Parietal lobe (tissue), 2 donors: ENCODE results near the gene NAA15. TPM values are rescaled to one million over a fixed set of nuclear protein-coding genes. Genes with fewer than 3 reads are reported as not detected.

ENCODE experiments used
- small RNA-seq: library from RNA; depleted of rRNA; stranded (forward); fragments of <200 nt; gene quantifications from one replicate; pipeline ENCODE3, GENCODE V24; 2014; ENCODE audit warnings: low replicate concordance
- total RNA-seq: library from RNA; depleted of rRNA; stranded (reverse); fragments of >200 nt; gene quantifications from one replicate; pipeline ENCODE4 v1.2.3, GENCODE V29; 2014

Gene NAA15
- total RNA-seq = 59.5 TPM

DNA sequence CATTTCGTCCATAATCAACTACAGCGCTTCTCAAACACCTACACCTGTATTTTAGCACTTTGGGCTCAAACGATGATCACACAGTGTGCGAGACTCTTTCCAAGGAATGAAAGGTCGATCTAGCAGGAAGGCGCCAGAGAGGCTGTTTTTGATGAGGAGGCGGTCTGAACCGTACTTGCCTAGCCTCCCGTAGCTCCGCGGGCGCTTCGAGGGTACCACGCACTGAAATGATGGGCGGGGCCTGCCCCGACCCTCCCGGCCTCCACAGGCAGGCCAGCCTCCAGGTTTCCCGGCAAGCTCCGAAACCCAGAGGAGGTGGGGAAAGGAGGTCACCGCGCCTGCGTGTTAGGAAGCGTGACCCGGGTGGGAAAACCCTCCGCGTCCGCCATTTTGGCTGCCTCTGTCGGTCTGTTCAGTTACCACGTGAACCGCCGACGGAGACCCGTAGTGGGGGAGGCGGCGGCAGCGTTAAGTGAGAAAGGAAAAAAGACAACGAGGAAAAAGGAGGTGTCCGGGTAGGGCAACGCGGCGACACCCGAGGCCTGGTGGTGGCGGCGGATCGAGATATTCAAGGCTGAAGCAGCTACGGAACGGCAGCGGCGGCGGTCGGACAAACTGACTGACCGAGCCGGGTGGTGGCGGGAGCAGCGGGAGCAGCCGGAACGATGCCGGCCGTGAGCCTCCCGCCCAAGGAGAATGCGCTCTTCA, at the start of gene NAA15:
TSS of gene NAA15 (plus strand) at position 393 of the 708 bp plus-strand sequence. CDS start at position 666, 273 bp downstream.

DNA sequence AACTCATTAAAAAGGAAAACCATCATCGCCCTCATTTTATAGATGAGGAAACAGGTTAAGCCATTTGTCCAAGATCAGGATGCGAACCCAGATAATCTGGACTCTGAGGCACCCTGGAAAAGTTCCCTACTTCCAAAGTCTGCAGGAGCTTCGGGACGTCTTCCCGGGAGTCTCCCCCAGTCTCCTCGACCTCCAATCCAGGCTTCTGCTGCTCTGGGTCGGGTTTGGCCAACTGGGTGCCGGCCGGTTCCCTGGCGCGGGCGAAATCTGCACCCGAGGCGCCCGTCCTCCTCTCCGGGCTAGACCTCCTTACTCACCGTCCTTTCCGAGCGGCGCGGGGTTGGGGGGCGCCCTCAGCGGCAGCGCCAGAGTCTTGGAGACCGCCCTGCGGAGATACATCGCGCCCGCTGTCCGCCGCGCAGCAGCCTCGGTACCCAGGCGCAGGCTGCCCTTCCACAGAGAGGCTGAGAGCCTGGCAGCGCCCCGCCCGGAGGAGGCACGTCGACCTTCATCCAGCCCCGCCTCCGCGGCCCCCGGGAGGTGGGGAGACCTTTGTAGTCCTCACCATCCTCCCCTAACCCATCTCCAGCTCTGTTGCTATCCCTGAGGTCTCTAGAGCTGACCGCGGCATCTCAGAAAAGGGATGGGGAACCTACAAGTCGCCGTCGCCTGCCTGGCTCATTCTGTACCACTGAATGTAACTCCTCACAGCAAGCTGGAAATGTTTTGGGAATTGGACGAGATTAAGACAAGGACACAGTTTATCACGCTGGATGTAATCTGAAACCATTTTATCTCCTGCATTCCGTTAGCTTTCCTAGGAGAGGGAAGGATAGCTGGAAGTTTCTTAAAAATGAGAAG, 21.3 kb upstream of the NAA15 start, which contains the start of gene MGARP:
TSS of gene MGARP (minus strand) at position 466 of the 861 bp plus-strand sequence. CDS start at position 399, 67 bp downstream.

DNA sequence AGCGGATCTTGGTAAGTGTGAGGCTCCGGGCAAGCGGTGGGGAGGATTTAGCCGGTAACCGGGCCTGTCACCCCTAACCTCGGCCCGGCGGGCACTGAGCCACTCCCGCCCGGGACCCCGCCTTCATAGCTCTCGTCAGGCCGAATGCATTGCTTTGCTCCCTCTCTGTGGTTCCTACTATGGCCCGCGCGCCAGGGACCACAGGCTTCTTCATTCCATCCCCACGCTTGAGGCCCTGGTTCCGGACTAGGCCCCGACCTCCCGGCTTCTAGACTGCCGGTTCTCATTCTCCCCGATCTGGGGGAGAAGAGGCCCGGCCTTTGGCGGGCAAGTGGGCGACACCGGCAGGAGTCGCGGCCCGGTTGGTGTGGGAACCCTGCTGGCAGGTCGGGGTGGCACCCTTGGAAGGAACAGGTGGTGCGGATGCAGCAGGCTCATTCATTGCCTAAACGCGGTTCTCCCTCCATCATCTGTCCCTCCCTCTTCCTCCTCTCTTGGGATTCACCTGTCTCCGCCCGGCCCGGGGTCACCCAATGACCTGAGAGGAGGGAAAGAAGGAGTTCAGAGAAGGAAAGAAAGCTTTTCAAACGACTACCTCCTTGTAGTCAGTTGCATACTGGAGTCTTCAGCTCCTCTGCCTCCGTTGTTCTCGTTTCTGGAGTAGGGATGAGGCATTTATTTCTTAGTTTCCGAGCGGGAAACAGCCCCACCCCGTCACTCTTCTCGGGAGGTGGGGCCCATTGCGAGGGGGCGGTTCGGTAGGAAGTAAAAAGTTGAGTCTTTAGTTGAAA, 711 bp downstream of the NAA15 start, which contains the start of gene NDUFC1:
TSS of gene NDUFC1 (minus strand) at position 657 of the 791 bp plus-strand sequence. CDS start 6,679 bp downstream, outside the sequence.

DNA sequence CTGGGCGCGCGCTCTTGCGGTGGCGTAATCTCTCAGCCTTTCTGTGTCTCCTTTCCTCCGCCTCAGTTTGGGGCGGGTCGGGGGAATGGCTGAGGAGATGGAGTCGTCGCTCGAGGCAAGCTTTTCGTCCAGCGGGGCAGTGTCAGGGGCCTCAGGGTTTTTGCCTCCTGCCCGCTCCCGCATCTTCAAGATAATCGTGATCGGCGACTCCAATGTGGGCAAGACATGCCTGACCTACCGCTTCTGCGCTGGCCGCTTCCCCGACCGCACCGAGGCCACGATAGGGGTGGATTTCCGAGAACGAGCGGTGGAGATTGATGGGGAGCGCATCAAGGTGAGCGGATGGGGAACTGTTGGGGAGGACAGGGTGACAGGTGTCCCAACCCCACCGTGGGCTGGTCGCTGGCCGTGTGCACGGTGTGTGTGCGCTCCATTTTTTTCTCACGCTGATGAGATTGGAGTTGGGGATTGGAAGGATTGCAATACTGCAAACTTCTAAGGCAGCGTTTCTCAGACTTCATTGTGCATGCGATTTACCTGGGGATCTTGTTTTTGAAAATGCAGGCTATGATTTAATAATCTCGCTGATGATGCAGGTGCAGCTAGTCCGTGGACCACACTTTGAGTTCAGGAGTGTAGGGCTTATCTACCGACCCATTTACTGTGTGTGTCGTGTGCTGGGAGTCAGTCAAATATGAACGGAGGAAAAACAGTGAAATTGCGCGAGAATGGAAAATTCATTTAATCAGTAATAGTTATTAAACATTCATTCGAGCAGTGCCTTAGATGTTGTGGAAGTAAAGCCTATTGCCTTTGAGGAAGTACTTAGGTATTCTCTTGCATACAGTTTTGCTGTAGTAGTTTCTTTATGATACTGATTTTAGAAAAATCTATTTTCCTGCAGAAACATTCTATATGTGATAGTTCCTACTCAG, 153.1 kb downstream of the NAA15 start, which contains the start of gene RAB33B:
TSS of gene RAB33B (plus strand) at position 11 of the 935 bp plus-strand sequence. CDS start at position 86, 75 bp downstream.

Small RNA genes within 50 kb of the gene (small RNA-seq; reads per million reads assigned to genes)
- gene RF01225 (not detected), gene RNU6-1074P (not detected), gene RNU6-1214P (not detected)

Other genes starting within 250 kb of the NAA15 start
- 143 TPM for gene ELF2, start 124.3 kb upstream of the NAA15 start, total RNA-seq
- 0.94 TPM for gene MGARP, start 21.3 kb upstream of the NAA15 start, total RNA-seq
- 26.0 TPM for gene NDUFC1, start 972 bp downstream of the NAA15 start, total RNA-seq
- gene RAB33B, start 152.6 kb downstream of the NAA15 start, total RNA-seq = 27.9 TPM